Central memory CD8-positive, alpha-beta T cell (primary cell): ENCODE data around the gene RPA3.

Experiments
- ATAC-seq: fragments of 150-1000 bp; cut with Tn5 transposase; replicated peaks from 2 replicates; pipeline ENCODE4 v1.10.0; 2022; ENCODE audit warnings: mild to moderate bottlenecking, moderate FRiP score, moderate number of reproducible peaks; ENCODE audit not compliant: poor library complexity, severe bottlenecking; ENCODE audit errors: extremely low read depth
- DNase-seq, 2 donors: peaks; one replicate each; pipeline ENCODE4 v3.0.0; 2021; ENCODE audit warnings: low spot score in 2 of 2
- H3K27ac Mint-ChIP-seq: one replicate; pipeline ENCODE4 v1.8.0; 2022; ENCODE audit warnings: low read depth, mild to moderate bottlenecking, moderate library complexity, mixed read lengths
- H3K27me3 Mint-ChIP-seq: one replicate; pipeline ENCODE4 v1.8.0; 2022; ENCODE audit warnings: mixed read lengths
- H3K36me3 Mint-ChIP-seq: one replicate; pipeline ENCODE4 v1.8.0; 2022; ENCODE audit warnings: mild to moderate bottlenecking, moderate library complexity, mixed read lengths; ENCODE audit not compliant: insufficient read depth
- H3K4me1 Mint-ChIP-seq: one replicate; pipeline ENCODE4 v1.8.0; 2022; ENCODE audit warnings: mixed read lengths
- H3K4me3 Mint-ChIP-seq: one replicate; pipeline ENCODE4 v1.8.0; 2022; ENCODE audit warnings: mild to moderate bottlenecking, moderate library complexity, mixed read lengths
- H3K9me3 Mint-ChIP-seq: one replicate; pipeline ENCODE4 v1.8.0; 2022; ENCODE audit warnings: mixed read lengths

The RPA3 gene

DNA sequence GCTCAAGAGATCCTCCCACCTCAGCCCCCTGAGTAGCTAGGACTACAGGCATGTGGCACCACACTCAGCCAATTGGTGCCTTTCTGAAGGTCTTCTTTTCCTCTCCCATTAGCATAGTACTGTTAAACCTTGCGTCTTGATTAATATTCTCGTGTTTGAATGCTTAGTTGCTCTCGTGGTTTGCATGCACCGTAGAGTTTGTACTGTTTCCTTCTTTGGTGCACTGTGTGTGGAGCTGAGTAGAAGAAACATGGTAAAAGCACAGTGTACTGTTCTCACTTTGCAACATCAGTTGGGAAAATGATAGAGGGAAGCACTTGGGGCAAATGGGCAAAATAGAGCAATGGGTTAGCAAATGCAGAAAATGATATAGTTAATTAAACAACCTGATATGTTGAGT, 27.6 kb upstream of the RPA3 start:
- ATAC-seq, result no peak

DNA sequence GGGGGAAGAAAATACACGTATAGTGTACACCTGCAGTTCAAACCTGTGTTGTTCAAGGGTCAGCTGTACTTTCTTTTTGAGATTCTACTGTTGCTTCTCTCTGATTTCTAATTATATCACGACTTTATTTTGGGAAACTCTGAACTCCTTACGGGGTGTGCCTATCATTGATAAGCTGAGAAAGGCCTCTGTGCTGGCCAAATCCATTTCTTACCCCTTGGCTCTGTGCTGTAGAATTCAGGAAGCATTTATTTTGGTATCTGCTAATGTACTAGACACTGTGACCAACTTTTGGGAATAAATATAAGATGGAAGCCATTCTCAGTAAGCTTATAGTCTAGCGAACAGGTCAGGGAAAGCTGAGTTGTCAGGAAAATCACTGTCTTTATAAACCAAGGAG, 26.9 kb upstream of the RPA3 start:
- ATAC-seq (no peak), DNase-seq (no peak)
- H3K4me3 Mint-ChIP-seq, result no peak overlapping the region
- no peaks in the 10 kb centered on the region for H3K27me3 Mint-ChIP-seq
- H3K9me3 Mint-ChIP-seq, result no peaks in the 10 kb centered on the region
- peaks cover 14% of the 10 kb centered on the region for H3K4me1 Mint-ChIP-seq
- H3K27ac Mint-ChIP-seq, result no peak overlapping the region
- peaks cover 2% of the 10 kb centered on the region for H3K36me3 Mint-ChIP-seq

More for the DNA sequence above, 27.6 kb upstream of the RPA3 start:
- no peak for DNase-seq
- no peaks in the 10 kb centered on the region for H3K9me3 Mint-ChIP-seq
- peaks cover 11% of the 10 kb centered on the region for H3K4me1 Mint-ChIP-seq
- H3K4me3 Mint-ChIP-seq, result no peak overlapping the region
- H3K36me3 Mint-ChIP-seq, result peaks cover 2% of the 10 kb centered on the region
- no peaks in the 10 kb centered on the region for H3K27me3 Mint-ChIP-seq
- no peak overlapping the region for H3K27ac Mint-ChIP-seq

DNA sequence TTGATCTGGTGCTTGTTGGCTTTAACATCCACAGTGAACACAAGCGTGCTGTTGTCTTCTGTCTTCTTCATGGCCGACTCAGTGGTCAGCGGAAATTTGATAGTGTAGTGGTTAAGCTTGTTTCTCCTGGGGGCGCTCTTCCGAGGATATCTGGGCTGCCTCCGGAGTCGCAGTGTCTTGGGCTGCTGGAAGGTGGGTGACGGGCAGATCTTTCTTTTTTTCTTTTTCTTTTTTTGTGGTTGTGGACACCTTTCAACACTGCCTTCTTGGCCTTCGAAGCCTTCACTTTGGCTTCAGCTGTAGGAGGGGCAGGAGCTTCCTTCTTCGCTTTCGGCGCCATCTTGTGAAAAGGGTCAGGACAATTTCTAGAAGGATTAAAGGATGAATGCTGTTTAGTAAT, 23.8 kb upstream of the RPA3 start:
- DNase-seq (no peak), ATAC-seq (no peak)
- Mint-ChIP-seq H3K9me3 (no peaks in the 10 kb centered on the region), H3K27ac (no peak overlapping the region), H3K4me3 (no peak overlapping the region), H3K27me3 (no peaks in the 10 kb centered on the region), H3K36me3 (peaks cover 2% of the 10 kb centered on the region), H3K4me1 (peaks cover 33% of the 10 kb centered on the region)

DNA sequence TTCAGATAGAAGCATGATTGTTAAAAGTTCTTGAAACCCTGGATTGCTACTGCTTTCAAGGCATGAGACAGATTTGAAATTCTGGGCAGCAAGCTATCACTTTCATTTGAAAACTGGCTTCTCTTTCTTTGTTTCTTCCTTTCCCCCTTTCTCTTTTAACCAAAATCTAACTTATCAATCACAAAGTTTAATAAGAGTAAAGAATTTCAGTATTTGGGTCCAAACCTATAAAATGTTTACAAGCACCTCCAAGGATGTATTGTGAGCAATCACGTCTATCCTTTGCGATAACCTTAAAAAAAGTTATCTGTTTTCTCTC, 21.6 kb upstream of the RPA3 start:
- no peak for ATAC-seq
- DNase-seq, result no peak
- peak overlapping the region; percentile 51 for H3K27ac Mint-ChIP-seq
- H3K36me3 Mint-ChIP-seq, result peaks cover 2% of the 10 kb centered on the region
- H3K4me1 Mint-ChIP-seq, result peaks cover 36% of the 10 kb centered on the region
- H3K4me3 Mint-ChIP-seq, result no peak overlapping the region
- no peaks in the 10 kb centered on the region for H3K27me3 Mint-ChIP-seq
- no peaks in the 10 kb centered on the region for H3K9me3 Mint-ChIP-seq

DNA sequence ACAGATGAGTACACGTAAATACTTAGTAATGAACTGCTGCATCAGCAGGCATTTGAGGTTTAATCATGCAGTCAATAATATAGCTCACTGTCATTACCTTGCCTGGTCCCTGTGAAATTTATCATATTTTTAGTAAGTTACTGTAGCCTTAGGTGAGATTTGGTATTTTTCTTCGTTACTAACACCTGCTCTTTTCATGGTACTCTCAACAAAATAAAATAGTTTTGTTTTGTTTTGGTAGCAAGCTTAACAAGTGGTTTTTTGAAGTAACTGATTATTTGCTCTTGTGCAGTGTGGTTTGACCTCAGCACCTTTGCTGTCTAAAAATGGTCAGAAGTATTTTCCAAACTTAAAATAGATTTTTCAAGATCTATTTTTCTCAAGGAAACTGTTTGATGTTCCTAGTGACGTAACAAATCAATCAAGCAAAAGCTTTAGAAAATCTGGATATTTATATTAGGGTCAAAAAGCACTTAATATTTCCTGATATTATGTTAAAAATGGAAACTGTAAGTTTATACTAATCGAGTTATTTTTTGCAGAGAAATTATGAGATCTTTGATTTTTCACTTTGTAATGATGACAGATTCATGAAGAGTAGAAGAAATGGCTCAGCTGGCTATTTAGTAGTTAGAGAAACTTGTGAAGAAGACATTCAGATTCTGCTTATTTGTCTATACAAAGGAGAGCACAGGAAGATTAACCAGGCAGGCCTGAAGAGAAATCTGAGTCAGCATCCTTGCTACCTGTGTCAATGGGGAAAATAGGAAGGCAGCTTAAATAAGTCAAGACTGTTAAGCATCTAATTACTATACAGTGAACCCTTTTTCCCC, 21.0 kb upstream of the RPA3 start:
- ATAC-seq (peak; percentile 28), DNase-seq (no peak)
- Mint-ChIP-seq H3K36me3 (peaks cover 4% of the 10 kb centered on the region), H3K4me3 (no peak overlapping the region), H3K27ac (peak overlapping the region; percentile 51), H3K4me1 (peaks cover 36% of the 10 kb centered on the region), H3K27me3 (no peaks in the 10 kb centered on the region), H3K9me3 (no peaks in the 10 kb centered on the region)

DNA sequence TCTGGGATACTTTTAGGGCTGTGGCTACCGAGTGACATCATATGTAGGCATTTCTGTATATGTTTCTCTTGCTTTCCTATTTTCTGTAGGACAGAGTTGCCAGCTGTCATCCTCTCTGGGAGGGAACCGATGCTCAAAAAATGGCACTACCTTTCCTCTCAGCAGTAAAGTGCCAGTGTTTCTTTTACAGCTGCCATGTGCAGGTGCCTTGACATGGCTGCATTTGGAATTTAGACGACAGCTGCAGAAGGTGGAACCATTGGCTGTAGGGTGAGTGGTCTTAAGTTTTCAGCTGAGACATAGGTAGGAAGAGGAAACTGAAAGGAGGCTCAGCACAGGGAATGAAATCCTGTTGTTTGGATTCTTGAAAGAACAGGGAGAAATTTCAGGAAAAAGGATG, 20.2 kb upstream of the RPA3 start:
- no peak overlapping the region for H3K4me3 Mint-ChIP-seq
- ATAC-seq (no peak), DNase-seq (no peak)
- H3K9me3 Mint-ChIP-seq, result no peaks in the 10 kb centered on the region
- H3K27ac Mint-ChIP-seq, result peak overlapping the region; percentile 45
- H3K4me1 Mint-ChIP-seq, result peaks cover 36% of the 10 kb centered on the region
- H3K36me3 Mint-ChIP-seq, result peaks cover 4% of the 10 kb centered on the region
- H3K27me3 Mint-ChIP-seq, result no peaks in the 10 kb centered on the region

DNA sequence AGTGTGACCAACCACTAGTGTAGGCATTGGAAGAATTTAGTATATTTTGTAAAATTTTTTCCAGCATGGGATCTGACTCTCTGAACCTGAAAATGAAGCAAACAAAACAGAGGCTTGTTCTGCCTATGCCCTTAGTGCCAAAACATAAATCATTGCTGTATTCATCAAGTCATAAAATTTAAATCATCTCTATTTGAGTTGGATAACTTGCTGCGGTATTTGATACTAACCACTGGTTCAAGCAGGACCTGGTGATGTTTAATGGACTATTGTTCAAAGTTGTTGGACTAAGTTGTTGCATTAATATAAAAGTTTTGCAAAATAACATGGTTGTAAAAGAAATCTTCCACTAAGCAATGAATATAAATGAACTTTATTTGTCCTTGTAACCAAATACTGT, 19.8 kb upstream of the RPA3 start:
- peaks cover 36% of the 10 kb centered on the region for H3K4me1 Mint-ChIP-seq
- H3K27me3 Mint-ChIP-seq, result no peaks in the 10 kb centered on the region
- no peak for DNase-seq
- no peak overlapping the region for H3K27ac Mint-ChIP-seq
- no peak for ATAC-seq
- H3K36me3 Mint-ChIP-seq, result peaks cover 4% of the 10 kb centered on the region
- no peaks in the 10 kb centered on the region for H3K9me3 Mint-ChIP-seq
- H3K4me3 Mint-ChIP-seq, result no peak overlapping the region

DNA sequence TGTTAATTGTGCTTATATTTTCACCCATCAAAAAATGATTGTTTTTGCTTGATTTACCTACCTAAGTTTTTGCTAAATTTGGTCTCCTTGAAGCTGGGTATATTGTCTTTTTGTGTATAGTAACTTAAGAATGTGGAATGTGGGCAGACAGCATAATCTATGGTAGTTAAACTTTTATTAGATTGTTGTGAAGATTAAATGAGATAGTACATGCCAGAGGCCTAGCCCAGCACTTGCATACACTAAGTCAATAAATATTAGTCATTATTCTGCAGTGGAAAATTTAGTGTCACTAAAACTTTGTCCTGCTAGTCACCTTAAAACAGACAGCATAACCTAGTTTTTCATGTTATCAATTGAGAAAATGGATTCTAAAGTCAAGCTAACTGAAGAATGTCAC, 19.3 kb upstream of the RPA3 start:
- Mint-ChIP-seq H3K27ac (no peak overlapping the region), H3K27me3 (no peaks in the 10 kb centered on the region), H3K4me3 (no peak overlapping the region), H3K9me3 (no peaks in the 10 kb centered on the region), H3K4me1 (peaks cover 36% of the 10 kb centered on the region), H3K36me3 (peaks cover 4% of the 10 kb centered on the region)
- DNase-seq (no peak), ATAC-seq (no peak)

DNA sequence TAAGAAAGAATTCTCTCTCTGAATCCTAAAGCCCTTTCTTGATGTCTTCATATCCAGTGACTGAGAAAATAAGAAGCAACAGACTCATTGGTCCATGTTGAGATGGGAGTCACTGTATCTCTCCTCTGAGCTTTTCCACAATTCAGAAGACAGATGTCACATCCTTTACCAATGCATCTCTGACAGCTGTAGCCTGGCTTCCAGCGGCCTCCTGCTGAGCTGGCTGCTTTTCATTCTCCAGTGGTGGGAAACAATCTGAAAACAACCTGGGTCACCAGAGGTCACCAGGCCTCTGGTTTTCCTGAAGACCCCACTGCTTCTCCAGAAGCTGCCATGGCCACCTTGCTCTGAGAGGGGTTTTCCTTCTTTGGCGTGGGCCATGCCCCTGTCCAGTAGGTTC, 18.3 kb upstream of the RPA3 start:
- Mint-ChIP-seq H3K4me1 (peaks cover 30% of the 10 kb centered on the region), H3K27ac (no peak overlapping the region), H3K27me3 (no peaks in the 10 kb centered on the region), H3K9me3 (no peaks in the 10 kb centered on the region), H3K36me3 (peaks cover 2% of the 10 kb centered on the region), H3K4me3 (no peak overlapping the region)
- DNase-seq (no peak), ATAC-seq (no peak)

DNA sequence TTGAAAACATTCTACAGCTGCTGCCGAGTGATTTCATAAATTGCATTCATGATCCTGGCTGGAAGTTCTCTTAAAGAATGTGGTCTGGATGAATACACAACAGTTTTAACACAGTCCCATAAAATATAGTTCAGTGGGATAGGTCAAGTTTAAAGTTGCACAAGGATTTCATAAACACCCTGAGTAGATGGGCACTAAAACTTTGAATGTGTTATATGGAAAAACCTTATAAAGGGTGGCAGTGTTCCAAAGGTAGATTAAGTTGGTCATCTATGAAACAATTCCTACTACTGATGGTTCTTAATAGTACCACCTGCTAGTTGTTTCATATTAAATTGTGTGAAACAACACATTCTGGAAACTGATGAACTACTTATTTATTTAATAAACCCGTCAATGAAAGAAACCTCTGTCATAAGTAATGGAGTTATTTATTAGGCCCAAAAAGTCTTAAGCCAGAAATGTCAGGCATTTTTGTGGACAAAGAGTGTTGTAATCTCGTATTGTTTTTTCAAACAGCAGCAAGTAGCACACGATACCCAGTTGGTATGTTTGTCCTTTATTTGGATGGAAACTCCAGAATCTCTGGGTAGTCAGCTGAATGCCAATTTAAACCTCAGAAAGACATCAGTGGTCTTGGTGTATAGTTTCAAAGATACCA, 14.3 kb upstream of the RPA3 start:
- no peaks in the 10 kb centered on the region for H3K27me3 Mint-ChIP-seq
- DNase-seq, result no peak
- peaks cover 2% of the 10 kb centered on the region for H3K36me3 Mint-ChIP-seq
- H3K4me1 Mint-ChIP-seq, result peaks cover 29% of the 10 kb centered on the region
- no peak overlapping the region for H3K4me3 Mint-ChIP-seq
- H3K9me3 Mint-ChIP-seq, result no peaks in the 10 kb centered on the region
- H3K27ac Mint-ChIP-seq, result no peak overlapping the region
- ATAC-seq, result no peak

DNA sequence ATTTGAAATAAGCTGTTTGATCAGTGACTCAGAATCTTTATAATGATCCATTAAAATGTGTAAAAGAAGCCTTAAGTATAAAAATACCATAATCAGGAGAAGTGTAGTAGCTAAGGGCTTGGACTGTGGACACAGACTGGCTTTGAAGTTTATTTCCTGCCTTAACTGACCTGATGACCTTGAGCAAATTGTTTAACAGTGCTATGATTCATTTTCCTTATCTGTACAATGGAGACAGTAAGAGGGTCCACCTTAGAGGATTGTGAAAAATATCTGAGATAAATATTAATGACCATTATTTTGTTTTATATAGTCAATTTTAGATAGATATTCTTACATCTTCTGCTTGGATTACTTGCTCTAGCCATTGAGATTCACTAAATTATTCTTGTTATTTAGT, 13.3 kb upstream of the RPA3 start:
- no peaks in the 10 kb centered on the region for H3K9me3 Mint-ChIP-seq
- ATAC-seq, result no peak
- H3K4me3 Mint-ChIP-seq, result no peak overlapping the region
- peaks cover 2% of the 10 kb centered on the region for H3K36me3 Mint-ChIP-seq
- no peak for DNase-seq
- no peaks in the 10 kb centered on the region for H3K27me3 Mint-ChIP-seq
- no peak overlapping the region for H3K27ac Mint-ChIP-seq
- peaks cover 29% of the 10 kb centered on the region for H3K4me1 Mint-ChIP-seq

DNA sequence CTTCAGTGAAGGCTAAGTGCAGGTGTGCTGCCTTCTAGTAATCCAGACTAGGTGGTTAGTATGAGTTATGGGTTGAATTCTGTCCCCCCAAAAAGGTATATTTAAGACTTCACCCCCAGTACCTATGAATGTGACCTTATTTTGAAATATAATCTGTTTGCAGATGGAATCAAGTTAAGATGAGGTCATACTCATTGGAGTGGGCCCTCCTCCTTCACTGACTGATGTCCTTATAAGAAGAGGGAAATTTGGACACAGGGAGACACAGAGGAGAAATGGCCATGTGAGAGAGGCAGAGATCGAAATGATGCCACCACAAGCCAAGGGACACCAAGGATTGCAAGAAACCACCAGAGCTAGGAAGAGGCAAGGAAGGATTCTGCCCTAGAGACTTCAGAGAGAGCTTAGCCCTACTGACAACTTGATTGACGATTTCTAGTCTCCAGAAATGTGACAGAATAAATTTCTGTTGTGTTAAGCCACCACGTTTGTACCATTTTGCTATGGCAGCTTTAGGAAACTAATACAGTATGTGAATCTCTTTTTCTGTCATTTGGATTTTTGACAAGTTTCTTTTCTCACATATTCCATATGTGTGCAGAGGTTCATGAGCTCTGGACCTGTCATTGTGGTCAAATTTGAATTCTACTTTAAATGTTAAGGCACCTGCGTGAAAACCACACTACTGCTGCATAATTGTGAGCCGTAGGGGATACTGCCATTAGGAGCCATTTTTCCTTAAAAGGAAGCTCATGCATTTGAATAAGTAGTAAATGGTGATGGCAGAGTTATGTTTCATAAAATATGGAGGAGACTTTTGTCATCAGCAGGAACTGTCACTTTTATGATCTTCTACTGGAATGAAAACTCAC, 2.6 kb upstream of the RPA3 start:
- Mint-ChIP-seq H3K36me3 (no peaks in the 10 kb centered on the region), H3K27ac (no peak overlapping the region), H3K4me3 (no peak overlapping the region), H3K9me3 (no peaks in the 10 kb centered on the region), H3K27me3 (no peaks in the 10 kb centered on the region), H3K4me1 (peaks cover 10% of the 10 kb centered on the region)
- ATAC-seq (no peak), DNase-seq (no peak)
